Neural cell (in vitro differentiated cells): ENCODE measurements around the gene MYO7B. TPM values are rescaled to one million over a fixed set of nuclear protein-coding genes. Genes with fewer than 3 reads are reported as not detected.

ENCODE experiments used
- H2AFZ ChIP-seq: fragments of 200-600, 300-800 bp; sonication (generic), shearing (Covaris generic); 2 replicates; pipeline ENCODE4 v1.6.0; 2014; ENCODE audit warnings: low read depth, mild to moderate bottlenecking, antibody characterized with exemption, low read length, moderate library complexity
- H3F3A ChIP-seq: fragments of 200-600 bp; shearing (Covaris generic); 2 replicates; pipeline ENCODE4 v1.6.1; 2016; ENCODE audit warnings: mild to moderate bottlenecking, moderate library complexity, mixed read lengths, antibody characterized with exemption, low read length; ENCODE audit not compliant: insufficient read depth, poor library complexity, severe bottlenecking
- H3K27ac ChIP-seq: fragments of 200-600, 300-800 bp; sonication (generic), shearing (Covaris generic); 2 replicates; pipeline ENCODE4 v1.5.1; 2014; ENCODE audit warnings: mild to moderate bottlenecking, low read length, moderate library complexity
- H3K27me3 ChIP-seq: fragments of 300-800, 200-600 bp; sonication (generic), shearing (Covaris generic); 2 replicates; pipeline ENCODE4 v1.6.0; 2014; ENCODE audit warnings: mild to moderate bottlenecking, low read depth, low read length, moderate library complexity; ENCODE audit not compliant: insufficient read depth
- H3K36me3 ChIP-seq: fragments of 300-800, 200-600 bp; sonication (generic), shearing (Covaris generic); 2 replicates; pipeline ENCODE4 v1.5.1; 2014; ENCODE audit warnings: mild to moderate bottlenecking, antibody characterized with exemption, low read length, moderate library complexity; ENCODE audit not compliant: insufficient read depth
- H3K4me2 ChIP-seq: fragments of 300-800, 200-600 bp; sonication (generic), shearing (Covaris generic); 2 replicates; pipeline ENCODE4 v1.6.0; 2014; ENCODE audit warnings: mild to moderate bottlenecking, low read length
- H3K4me3 ChIP-seq: fragments of 300-800, 200-600 bp; sonication (generic), shearing (Covaris generic); 2 replicates; pipeline ENCODE4 v1.5.1; 2014; ENCODE audit warnings: mild to moderate bottlenecking, low read length, moderate library complexity
- H3K79me2 ChIP-seq: fragments of 200-600 bp; shearing (Covaris generic); replicated peaks from 2 replicates; pipeline ENCODE4 v1.6.0; 2014; ENCODE audit warnings: mild to moderate bottlenecking, low read length, moderate library complexity; ENCODE audit not compliant: insufficient read depth
- H3K9ac ChIP-seq: fragments of 300-800, 200-600 bp; sonication (generic), shearing (Covaris generic); 2 replicates; pipeline ENCODE4 v1.6.1; 2016; ENCODE audit warnings: mild to moderate bottlenecking, low read length, mixed read lengths
- H3K9me2 ChIP-seq: fragments of 200-600 bp; shearing (Covaris generic); 2 replicates; pipeline ENCODE4 v1.6.1; 2016; ENCODE audit warnings: mild to moderate bottlenecking, low read length, mixed read lengths; ENCODE audit not compliant: insufficient read depth
- H3K9me3 ChIP-seq: fragments of 200-600, 300-800 bp; sonication (generic), shearing (Covaris generic); 2 replicates; pipeline ENCODE4 v1.6.1; 2016; ENCODE audit warnings: mild to moderate bottlenecking, mixed run types, low read length, moderate library complexity, mixed read lengths
- H4K20me1 ChIP-seq: fragments of 200-600 bp; shearing (Covaris generic); 2 replicates; pipeline ENCODE4 v1.6.1; 2016; ENCODE audit warnings: mild to moderate bottlenecking, mixed run types; ENCODE audit not compliant: insufficient read depth
- CTCF ChIP-seq: fragments of 450-650 bp; IDR thresholded peaks from 2 replicates; pipeline ENCODE4 v1.5.1; 2014; ENCODE audit warnings: antibody characterized with exemption, mild to moderate bottlenecking, moderate library complexity; ENCODE audit not compliant: poor library complexity, severe bottlenecking
- EP300 ChIP-seq: fragments of 450-650 bp; conservative IDR thresholded peaks from 2 replicates; pipeline ENCODE4 v1.6.1; 2014; ENCODE audit warnings: antibody characterized with exemption, mild to moderate bottlenecking, moderate library complexity; ENCODE audit not compliant: poor library complexity, severe bottlenecking
- EZH2 ChIP-seq: fragments of 200-600, 300-800 bp; shearing (Covaris generic), sonication (generic); IDR thresholded peaks from 2 replicates; pipeline ENCODE4 v1.6.1; 2014; ENCODE audit warnings: antibody characterized with exemption, low read length, borderline replicate concordance, mild to moderate bottlenecking; ENCODE audit not compliant: insufficient read depth, poor library complexity, severe bottlenecking
- MXI1 ChIP-seq: fragments of 450-650 bp; conservative IDR thresholded peaks from 2 replicates; pipeline ENCODE4 v1.6.1; 2014; ENCODE audit warnings: antibody characterized with exemption, mild to moderate bottlenecking; ENCODE audit not compliant: poor library complexity, severe bottlenecking
- POLR2AphosphoS5 ChIP-seq: IDR thresholded peaks from 2 replicates; pipeline ENCODE4 v1.6.1; 2012
- RAD21 ChIP-seq: fragments of 450-650 bp; conservative IDR thresholded peaks from 2 replicates; pipeline ENCODE4 v1.6.1; 2014; ENCODE audit warnings: antibody characterized with exemption, mild to moderate bottlenecking, moderate library complexity
- SMC3 ChIP-seq: fragments of 450-650 bp; conservative IDR thresholded peaks from 2 replicates; pipeline ENCODE4 v1.6.1; 2014; ENCODE audit warnings: antibody characterized with exemption, mild to moderate bottlenecking, moderate library complexity; ENCODE audit not compliant: poor library complexity
- TAF1 ChIP-seq: IDR thresholded peaks from 2 replicates; pipeline ENCODE4 v1.6.1; 2012; ENCODE audit warnings: low read depth
- polyA plus RNA-seq: library from polyadenylated mRNA; depleted of rRNA; stranded (reverse); fragments of >200 nt; gene quantifications from 2 replicates; pipeline ENCODE4 v1.2.3, GENCODE V29; 2014
- TF ChIP-seq, protein P1 (sequence below): IDR thresholded peaks from 2 replicates; pipeline ENCODE4 v1.6.1; 2012; ENCODE audit warnings: borderline replicate concordance

Gene MYO7B
- polyA plus RNA-seq, 1 donor from 2014 or later, result 0.16 TPM

GRCh38 chr2:127676906-127677305 is 141.4 kb downstream of the MYO7B start:
- H3K4me3 ChIP-seq, result no peak overlapping the region
- H3K36me3 ChIP-seq, result no peaks in the 10 kb centered on the region
- H3K9me2 ChIP-seq, result no peaks in the 10 kb centered on the region
- no peak overlapping the region for H2AFZ ChIP-seq
- no peaks in the 10 kb centered on the region for H3F3A ChIP-seq
- no peaks in the 10 kb centered on the region for H3K9me3 ChIP-seq
- TF ChIP-seq RAD21 (no peak), CTCF (no peak), TAF1 (no peak), POLR2AphosphoS5 (no peak), SMC3 (no peak), MXI1 (no peak), EZH2 (no peak), EP300 (no peak)
- TF ChIP-seq, protein P1, sequence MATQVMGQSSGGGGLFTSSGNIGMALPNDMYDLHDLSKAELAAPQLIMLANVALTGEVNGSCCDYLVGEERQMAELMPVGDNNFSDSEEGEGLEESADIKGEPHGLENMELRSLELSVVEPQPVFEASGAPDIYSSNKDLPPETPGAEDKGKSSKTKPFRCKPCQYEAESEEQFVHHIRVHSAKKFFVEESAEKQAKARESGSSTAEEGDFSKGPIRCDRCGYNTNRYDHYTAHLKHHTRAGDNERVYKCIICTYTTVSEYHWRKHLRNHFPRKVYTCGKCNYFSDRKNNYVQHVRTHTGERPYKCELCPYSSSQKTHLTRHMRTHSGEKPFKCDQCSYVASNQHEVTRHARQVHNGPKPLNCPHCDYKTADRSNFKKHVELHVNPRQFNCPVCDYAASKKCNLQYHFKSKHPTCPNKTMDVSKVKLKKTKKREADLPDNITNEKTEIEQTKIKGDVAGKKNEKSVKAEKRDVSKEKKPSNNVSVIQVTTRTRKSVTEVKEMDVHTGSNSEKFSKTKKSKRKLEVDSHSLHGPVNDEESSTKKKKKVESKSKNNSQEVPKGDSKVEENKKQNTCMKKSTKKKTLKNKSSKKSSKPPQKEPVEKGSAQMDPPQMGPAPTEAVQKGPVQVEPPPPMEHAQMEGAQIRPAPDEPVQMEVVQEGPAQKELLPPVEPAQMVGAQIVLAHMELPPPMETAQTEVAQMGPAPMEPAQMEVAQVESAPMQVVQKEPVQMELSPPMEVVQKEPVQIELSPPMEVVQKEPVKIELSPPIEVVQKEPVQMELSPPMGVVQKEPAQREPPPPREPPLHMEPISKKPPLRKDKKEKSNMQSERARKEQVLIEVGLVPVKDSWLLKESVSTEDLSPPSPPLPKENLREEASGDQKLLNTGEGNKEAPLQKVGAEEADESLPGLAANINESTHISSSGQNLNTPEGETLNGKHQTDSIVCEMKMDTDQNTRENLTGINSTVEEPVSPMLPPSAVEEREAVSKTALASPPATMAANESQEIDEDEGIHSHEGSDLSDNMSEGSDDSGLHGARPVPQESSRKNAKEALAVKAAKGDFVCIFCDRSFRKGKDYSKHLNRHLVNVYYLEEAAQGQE, result no peak
- H3K9ac ChIP-seq, result no peak overlapping the region
- H3K27ac ChIP-seq, result no peak overlapping the region
- no peaks in the 10 kb centered on the region for H4K20me1 ChIP-seq
- no peaks in the 10 kb centered on the region for H3K79me2 ChIP-seq
- H3K27me3 ChIP-seq, result peaks cover 31% of the 10 kb centered on the region
- H3K4me2 ChIP-seq, result no peak overlapping the region

GRCh38 chr2:127678531-127678930 is 143.0 kb downstream of the MYO7B start:
- TF ChIP-seq MXI1, result no peak
- Histone ChIP-seq H3K27me3 (peaks cover 30% of the 10 kb centered on the region), H3K36me3 (no peaks in the 10 kb centered on the region), H2AFZ (no peak overlapping the region), H3K27ac (no peak overlapping the region), H3K9ac (no peak overlapping the region), H3K79me2 (no peaks in the 10 kb centered on the region), H3K4me3 (no peak overlapping the region), H3K4me2 (no peak overlapping the region), H3F3A (no peaks in the 10 kb centered on the region), H4K20me1 (no peaks in the 10 kb centered on the region), H3K9me3 (no peaks in the 10 kb centered on the region), H3K9me2 (no peaks in the 10 kb centered on the region)

- no peaks in the 10 kb centered on the region for H3K9me2 ChIP-seq
- no peaks in the 10 kb centered on the region for H3K79me2 ChIP-seq
- peaks cover 26% of the 10 kb centered on the region for H3K27me3 ChIP-seq
- H3K4me2 ChIP-seq, result no peak overlapping the region
- H3K27ac ChIP-seq, result no peak overlapping the region
- no peak overlapping the region for H2AFZ ChIP-seq
- TF ChIP-seq RAD21 (no peak), POLR2AphosphoS5 (no peak), EP300 (no peak), TAF1 (no peak), MXI1 (no peak), CTCF (no peak), EZH2 (no peak), SMC3 (no peak)
- TF ChIP-seq, protein P1, result no peak
- no peaks in the 10 kb centered on the region for H3K36me3 ChIP-seq
- no peak overlapping the region for H3K4me3 ChIP-seq
- H3K9ac ChIP-seq, result no peak overlapping the region
- H3K9me3 ChIP-seq, result no peaks in the 10 kb centered on the region
- no peaks in the 10 kb centered on the region for H3F3A ChIP-seq
- H4K20me1 ChIP-seq, result no peaks in the 10 kb centered on the region
Measured at GRCh38 chr2:127678991-127679390, 143.5 kb downstream of the MYO7B start.
